Neutrophil (primary cell): ENCODE measurements around the gene MEGF11.

Experiments used
- H3K27ac ChIP-seq: fragments of 200-600 bp; sonication (generic); 2 replicates; pipeline ENCODE4 v1.5.1; 2016; ENCODE audit warnings: mild to moderate bottlenecking, moderate library complexity
- H3K27me3 ChIP-seq: fragments of 200-600 bp; sonication (generic); 2 replicates; pipeline ENCODE4 v1.6.0; 2016; ENCODE audit warnings: mild to moderate bottlenecking
- H3K36me3 ChIP-seq: fragments of 200-600 bp; sonication (generic); 2 replicates; pipeline ENCODE4 v1.5.1; 2017
- H3K4me1 ChIP-seq, 2 experiments: fragments of 200-600 bp in 1 of 2; sonication (generic) in 1 of 2; 1 replicate in 1 of 2; 2 replicates in 1 of 2; pipeline versions ENCODE4 v1.5.1 to v1.6.1; 2013 to 2016; ENCODE audit warnings: low read depth in 1 of 2, low read length in 1 of 2, mild to moderate bottlenecking in 1 of 2, moderate library complexity in 1 of 2; ENCODE audit not compliant: control insufficient read depth in 1 of 2, insufficient read depth in 1 of 2
- H3K4me3 ChIP-seq, 2 experiments: fragments of 200-600 bp in 1 of 2; sonication (generic) in 1 of 2; 1 replicate in 1 of 2; 2 replicates in 1 of 2; pipeline ENCODE4 v1.5.1; 2013 to 2016; ENCODE audit warnings: low read depth in 1 of 2, low read length in 1 of 2, mild to moderate bottlenecking in 1 of 2, moderate library complexity in 1 of 2
- H3K9me3 ChIP-seq: fragments of 200-600 bp; sonication (generic); 2 replicates; pipeline ENCODE4 v1.5.1; 2016
- TF ChIP-seq, protein P1 (sequence below): fragments of 200-600 bp; sonication (generic); IDR thresholded peaks from 2 replicates; pipeline ENCODE4 v1.5.1; 2016; ENCODE audit warnings: antibody characterized with exemption

Gene MEGF11

DNA sequence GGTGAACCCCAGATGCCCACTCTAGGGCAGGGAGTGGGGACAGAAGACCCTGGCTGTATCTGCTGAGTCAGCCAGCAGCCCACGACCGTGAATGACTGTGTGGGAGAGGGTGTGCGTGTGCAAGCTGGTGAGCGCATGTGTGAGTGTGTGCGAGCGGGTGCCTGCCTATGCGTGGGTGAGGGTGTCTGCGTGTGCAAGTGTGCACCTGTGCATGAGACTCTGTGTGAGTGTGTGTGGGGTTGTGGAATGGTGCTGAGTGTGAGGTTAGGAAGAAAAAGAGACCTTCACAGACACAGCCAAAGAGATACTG, 235.1 kb downstream of the MEGF11 start:
- Histone ChIP-seq H3K36me3 (no peaks in the 10 kb centered on the region), H3K4me1 (no peaks in the 10 kb centered on the region), H3K27me3 (peaks cover 27% of the 10 kb centered on the region), H3K27ac (no peak overlapping the region), H3K9me3 (no peaks in the 10 kb centered on the region), H3K4me3 (no peak overlapping the region)
- TF ChIP-seq, protein P1, sequence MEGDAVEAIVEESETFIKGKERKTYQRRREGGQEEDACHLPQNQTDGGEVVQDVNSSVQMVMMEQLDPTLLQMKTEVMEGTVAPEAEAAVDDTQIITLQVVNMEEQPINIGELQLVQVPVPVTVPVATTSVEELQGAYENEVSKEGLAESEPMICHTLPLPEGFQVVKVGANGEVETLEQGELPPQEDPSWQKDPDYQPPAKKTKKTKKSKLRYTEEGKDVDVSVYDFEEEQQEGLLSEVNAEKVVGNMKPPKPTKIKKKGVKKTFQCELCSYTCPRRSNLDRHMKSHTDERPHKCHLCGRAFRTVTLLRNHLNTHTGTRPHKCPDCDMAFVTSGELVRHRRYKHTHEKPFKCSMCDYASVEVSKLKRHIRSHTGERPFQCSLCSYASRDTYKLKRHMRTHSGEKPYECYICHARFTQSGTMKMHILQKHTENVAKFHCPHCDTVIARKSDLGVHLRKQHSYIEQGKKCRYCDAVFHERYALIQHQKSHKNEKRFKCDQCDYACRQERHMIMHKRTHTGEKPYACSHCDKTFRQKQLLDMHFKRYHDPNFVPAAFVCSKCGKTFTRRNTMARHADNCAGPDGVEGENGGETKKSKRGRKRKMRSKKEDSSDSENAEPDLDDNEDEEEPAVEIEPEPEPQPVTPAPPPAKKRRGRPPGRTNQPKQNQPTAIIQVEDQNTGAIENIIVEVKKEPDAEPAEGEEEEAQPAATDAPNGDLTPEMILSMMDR = no peak

DNA sequence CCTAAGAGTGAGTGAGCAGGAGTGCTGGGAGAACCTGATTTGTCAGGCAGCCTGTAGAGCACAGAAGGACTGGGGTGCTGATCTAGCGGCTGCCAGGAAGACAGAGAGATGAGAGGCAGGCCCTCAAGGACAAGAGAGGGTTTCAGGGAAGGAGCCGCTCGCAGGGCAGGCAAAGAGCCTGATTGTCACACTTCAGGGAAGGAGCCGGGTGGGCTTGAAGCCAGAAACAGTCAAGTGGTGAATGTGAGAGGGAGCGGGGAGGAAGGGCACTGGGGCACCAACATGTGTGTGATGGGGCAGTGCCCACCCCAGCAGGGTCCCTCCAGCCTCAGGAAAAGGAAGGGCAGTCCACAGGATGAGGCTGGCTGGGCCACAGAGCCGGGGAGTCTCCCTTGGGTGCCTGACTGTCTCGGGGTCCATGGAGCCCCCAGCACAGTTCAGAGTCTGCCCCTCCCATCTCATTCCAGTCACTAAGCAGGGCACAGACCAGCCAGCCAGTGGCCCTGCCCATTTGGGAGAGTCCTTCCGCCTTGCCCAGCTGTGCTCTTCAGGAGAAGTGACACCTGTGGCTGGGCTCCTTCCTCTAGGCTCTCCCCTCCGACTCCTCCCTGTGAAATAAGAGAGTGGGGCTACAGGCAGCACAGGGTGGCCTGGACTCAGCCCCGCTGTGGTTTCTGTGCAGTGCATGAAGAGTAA, 235.6 kb downstream of the MEGF11 start:
- no peak overlapping the region for H3K27ac ChIP-seq
- peaks cover 22% of the 10 kb centered on the region for H3K27me3 ChIP-seq
- H3K9me3 ChIP-seq = no peaks in the 10 kb centered on the region
- no peaks in the 10 kb centered on the region for H3K36me3 ChIP-seq
- TF ChIP-seq, protein P1 = no peak
- no peaks in the 10 kb centered on the region for H3K4me1 ChIP-seq
- no peak overlapping the region for H3K4me3 ChIP-seq

DNA sequence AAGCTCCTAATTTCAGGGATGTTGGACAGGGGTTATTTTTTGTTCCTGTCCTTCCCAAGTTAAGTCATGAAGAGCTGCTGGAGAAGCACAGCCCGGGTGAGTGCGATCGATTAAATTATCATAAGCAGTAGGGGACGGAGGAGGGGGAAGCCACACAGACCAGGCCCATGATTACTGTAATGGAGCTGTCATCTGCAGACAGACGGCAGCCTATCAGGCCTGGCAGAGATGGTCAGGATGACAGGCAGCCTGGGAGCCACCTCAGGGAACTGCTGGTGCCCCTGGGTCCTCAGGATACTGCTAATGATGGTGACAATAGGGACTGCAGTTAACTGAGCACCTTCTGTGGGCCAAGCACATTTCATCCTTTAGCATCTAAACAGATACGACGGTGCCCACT, 236.6 kb downstream of the MEGF11 start:
- Histone ChIP-seq H3K4me3 (no peak overlapping the region), H3K4me1 (no peaks in the 10 kb centered on the region), H3K27ac (no peak overlapping the region), H3K36me3 (no peaks in the 10 kb centered on the region), H3K9me3 (no peaks in the 10 kb centered on the region), H3K27me3 (peaks cover 21% of the 10 kb centered on the region)
- TF ChIP-seq, protein P1 = no peak

DNA sequence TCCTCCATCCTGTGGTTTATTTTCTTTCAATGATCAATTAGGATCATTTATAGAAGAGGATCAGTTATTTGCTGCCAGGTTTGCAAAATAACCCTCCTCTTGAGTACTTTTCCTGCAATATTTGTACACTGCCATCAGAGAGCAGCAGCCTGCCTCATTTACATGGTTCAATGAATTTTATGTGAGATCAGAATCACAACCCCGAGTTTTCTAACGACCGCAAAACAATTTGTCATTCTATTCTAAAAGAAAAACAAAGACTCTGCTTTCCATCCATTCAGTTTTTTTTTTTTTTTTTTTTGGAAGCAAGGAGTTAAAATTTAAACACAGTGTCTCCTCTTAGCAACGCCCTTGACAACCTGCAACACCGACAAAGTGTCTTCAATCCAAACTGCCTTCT, 237.4 kb downstream of the MEGF11 start:
- Histone ChIP-seq H3K4me3 (no peak overlapping the region), H3K27me3 (peaks cover 21% of the 10 kb centered on the region), H3K36me3 (no peaks in the 10 kb centered on the region), H3K9me3 (no peaks in the 10 kb centered on the region), H3K27ac (no peak overlapping the region), H3K4me1 (no peaks in the 10 kb centered on the region)
- TF ChIP-seq, protein P1 = no peak

DNA sequence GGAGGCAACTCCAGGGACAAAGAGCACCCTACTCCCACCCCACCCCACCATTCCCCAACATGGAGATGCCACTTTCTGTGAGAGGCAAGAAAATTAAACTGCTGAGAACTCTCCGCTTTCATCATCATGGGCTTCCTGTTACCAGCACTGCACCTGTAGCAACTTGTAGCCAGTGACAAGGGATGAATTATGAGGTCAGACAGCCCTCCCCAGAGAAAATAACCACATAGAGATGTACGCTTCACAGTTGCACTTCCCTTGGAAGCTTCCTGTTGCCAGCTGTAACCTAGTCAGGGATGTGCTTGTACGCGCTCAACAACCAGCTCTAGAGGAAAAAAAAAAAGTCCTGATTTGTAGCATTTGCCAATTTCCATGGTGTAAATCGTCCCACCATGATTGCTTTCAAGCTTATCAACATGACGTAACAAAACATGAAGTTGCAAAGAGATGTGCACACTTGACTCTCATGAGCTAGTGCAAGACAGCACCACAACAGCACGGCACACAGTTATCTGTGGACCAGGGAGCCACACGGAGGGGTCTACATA, 238.8 kb downstream of the MEGF11 start:
- Histone ChIP-seq H3K27ac (no peak overlapping the region), H3K4me1 (no peaks in the 10 kb centered on the region), H3K4me3 (no peak overlapping the region), H3K36me3 (no peaks in the 10 kb centered on the region), H3K9me3 (no peaks in the 10 kb centered on the region), H3K27me3 (peaks cover 15% of the 10 kb centered on the region)
- TF ChIP-seq, protein P1 = no peak
